Hematopoietic multipotent progenitor cell treated with erythropoietin and hydrocortisone succinate and interleukin-3 and kit ligand, for 17 days (in vitro differentiated cells): Measurements from ENCODE around the gene IFI44L.
A peak's percentile ranks its signal among the peaks of the same experiment; 100 is the strongest.

Experiments used
- DNase-seq: peaks from one replicate; pipeline ENCODE4 v3.0.0-alpha.2; 2015; ENCODE audit warnings: low spot score

Gene IFI44L

GRCh38 chr1:78641558-78641957 lies 21.3 kb downstream of the IFI44L start:
- DNase-seq = no peak

- DNase-seq = no peak
Measured at GRCh38 chr1:78645723-78646122, 25.5 kb downstream of the IFI44L start.

DNA sequence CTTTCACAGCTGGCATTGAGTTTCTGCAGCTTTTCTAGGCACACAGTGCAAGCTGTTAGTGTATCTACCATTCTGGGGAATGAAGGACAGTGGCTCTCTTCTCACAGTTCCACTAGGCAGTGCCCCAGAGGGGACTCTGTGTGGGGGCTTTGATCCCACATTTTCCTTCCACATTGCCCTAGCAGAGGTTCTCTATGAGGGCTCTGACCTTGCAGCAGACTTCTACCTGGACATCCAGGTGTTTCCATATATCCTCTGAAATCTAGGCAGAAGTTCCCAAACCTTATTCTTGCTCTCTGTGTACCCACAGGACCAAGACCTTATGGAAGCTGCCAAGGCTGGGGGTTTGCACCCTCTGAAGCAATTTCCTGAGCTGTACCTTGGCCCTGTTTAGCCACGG lies 27.0 kb downstream of the IFI44L start:
- DNase-seq = no peak

- no peak for DNase-seq
Measured at GRCh38 chr1:78649628-78650027, 29.4 kb downstream of the IFI44L start, which contains the start of gene IFI44. Gene IFI44 (plus strand): TSS chr1:78649831. CDS start chr1:78650196, 365 bp downstream.

- DNase-seq = no peak
Measured at GRCh38 chr1:78650114-78650660, 29.9 kb downstream of the IFI44L start.

DNA sequence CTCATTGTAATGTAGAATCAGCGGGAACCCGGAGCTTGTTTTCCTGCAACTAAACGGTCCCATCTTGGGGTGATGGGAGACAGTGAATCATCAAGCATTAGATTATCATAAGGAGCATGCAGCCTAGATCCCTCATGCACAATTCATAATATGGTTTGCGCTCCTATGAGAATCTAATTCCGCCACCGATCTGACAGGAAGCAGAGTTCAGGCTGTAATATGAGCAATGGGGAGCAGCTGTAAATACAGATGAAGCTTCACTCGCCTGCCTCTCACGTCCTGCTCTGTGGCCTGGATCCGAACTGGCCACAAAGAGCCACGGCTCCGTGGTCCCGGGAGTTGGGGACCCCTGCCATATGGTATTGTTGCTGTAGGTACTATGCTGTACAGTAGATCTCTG lies 31.0 kb downstream of the IFI44L start:
- DNase-seq = no peak

DNA sequence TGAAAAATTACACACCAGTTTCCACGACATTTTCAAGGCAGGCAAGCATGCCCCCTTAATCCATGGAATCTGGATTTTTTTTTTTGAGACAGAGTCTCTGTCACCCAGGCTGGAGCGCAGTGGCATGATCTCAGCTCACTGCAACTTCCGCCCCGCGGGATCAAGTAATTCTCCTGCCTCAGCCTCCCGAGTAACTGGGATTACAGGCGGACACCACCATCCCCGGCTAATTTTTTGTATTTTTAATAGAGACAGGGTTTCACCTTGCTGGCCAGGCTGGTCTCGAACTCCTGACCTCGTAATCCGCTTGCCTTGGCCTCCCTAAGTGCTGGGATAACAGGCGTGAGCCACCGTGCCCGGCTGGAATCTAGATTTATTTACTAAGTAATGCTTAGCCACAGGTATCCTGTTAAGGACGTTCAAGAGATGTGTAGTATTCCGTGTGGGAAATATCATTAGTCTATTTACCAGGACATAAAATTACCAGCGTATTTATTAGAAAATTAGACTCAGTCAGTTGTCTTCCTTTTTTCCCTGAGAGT lies 31.8 kb downstream of the IFI44L start:
- no peak for DNase-seq

DNA sequence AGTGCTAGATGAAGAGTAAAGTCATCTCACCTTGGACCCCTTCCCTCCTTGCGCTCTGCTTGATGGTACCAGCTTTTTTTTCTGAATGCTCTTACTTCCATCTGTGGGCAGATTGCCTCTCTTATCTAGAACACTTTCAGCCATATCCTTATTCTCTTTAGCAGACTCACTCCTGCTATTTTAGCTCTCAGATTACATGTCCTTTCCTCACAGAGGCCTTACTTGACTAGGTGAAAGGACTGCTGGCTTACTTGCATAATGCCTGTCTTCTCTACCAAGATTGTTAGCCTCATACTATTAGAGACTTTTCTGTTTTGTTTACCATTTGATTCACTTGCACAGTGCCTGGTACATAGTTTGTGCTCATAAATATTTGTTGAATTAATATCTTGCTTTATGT lies 38.7 kb downstream of the IFI44L start:
- DNase-seq = no peak

DNA sequence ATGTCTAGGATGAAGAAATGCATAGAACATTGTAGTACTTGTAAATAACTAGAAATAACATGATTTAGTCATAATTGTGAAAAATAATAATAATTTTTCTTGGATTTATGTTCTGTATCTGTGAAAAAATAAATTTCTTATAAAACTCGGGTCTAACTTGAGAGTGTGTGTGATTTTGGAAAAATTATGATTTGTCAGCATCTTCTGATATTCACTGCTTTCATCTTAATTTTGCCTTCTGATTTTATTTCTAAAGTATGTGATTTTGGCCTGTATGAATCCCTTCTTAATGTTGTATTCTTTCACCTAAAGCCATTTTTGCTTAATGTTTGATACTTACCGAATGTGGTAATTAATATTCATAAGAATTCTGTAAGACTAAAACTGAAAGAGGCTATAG lies 43.7 kb downstream of the IFI44L start:
- DNase-seq = no peak

DNA sequence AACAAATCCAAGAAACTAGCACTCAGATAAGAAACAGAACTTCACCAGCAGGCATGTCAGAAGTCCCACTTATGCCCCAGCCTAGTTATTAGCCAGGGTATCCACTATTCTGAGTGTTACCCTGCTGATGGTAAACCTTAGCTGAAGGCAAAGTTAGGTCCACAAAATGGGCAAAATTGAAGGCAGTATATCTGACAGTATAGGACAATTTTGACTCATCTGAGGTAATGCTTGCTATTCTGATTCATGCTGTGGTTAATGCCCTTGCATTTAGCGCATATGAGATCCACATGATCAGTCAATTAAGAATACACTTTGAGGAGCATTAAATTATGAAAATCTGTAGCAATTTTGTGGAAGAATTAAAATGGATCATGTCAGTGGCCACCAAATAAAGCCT lies 44.5 kb downstream of the IFI44L start:
- DNase-seq = no peak

DNA sequence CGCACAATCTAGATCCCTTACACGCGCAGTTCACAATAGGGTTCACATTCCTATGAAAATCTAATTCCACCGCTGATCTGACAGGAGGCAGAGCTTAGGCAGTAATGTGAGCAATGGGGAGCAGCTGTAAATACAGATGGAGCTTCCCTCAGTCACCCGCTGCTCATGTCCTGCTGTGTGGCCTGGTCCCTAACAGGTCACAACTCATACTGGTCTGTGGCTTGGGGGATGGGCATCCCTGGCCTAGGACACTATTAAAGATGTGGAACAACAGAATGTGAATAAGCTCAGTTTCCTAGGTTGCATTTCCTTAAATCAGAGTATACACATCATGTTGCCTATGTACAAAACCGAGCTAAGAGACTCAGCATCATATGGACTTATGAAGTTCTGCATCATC lies 45.6 kb downstream of the IFI44L start:
- DNase-seq = no peak

- DNase-seq = no peak
Measured at GRCh38 chr1:78667939-78668338, 47.7 kb downstream of the IFI44L start.

- no peak for DNase-seq
Measured at GRCh38 chr1:78668427-78668826, 48.2 kb downstream of the IFI44L start.

GRCh38 chr1:78672428-78672827 lies 52.2 kb downstream of the IFI44L start:
- DNase-seq = no peak

- no peak for DNase-seq
Measured at GRCh38 chr1:78673120-78673519, 52.9 kb downstream of the IFI44L start.

GRCh38 chr1:78676347-78676982 lies 56.2 kb downstream of the IFI44L start:
- peak; percentile 44 for DNase-seq

DNA sequence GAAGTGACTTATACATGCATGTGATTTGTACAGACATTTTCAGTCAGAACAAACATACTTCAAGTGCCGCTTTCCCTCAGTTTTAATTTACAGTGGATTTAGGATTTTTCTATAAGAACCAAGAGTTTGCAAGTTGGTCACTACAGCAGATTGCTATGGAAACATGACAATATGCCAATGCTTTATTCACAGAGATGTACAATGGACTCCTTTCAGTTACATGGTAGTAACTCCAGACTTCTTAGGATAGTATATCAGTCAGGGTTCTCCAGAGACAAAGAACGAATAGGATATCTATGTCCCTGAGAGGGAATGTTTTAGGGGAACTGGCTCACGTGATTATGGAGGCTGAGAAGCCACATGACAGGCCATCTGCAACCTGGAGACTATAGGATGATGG lies 56.7 kb downstream of the IFI44L start:
- DNase-seq = no peak

GRCh38 chr1:78677788-78678187 lies 57.5 kb downstream of the IFI44L start:
- no peak for DNase-seq

DNA sequence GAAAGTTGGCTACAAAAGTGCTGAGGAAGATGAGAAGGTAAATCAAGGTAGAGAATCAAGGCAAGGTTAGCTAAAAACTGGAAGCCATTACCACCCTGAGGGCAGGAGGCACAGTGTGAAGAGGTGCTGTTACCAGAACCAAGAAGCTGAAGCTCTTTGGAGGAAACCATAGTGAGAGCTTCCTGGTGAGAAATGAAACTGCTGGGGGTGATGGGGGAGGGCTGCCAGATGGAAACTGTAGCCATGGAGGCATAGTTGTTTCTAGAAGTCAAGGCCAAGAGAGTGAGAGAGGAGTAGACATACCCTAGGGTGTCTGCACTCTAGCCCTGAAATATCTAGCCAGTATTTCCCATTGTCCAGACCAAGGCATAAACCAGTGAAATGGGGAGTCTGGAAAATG lies 58.1 kb downstream of the IFI44L start:
- DNase-seq = no peak

DNA sequence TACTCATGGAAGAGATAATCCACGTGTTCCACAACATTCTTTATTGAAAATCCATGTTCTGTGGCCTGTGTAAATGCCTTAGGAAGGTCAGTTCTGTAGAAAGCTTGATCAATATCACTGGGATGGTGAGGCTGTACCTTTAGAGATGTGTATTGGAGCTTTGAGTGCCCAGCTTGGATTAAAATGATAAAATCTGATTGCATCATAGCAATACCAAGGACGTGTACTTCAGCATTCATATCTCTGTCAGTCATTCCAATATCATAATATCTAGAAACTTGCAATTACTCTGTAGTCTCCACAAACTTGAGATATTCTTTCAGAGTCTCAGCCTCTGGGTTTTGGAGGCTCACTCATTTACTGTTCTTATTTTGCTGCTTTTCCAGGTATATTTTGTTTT lies 61.0 kb downstream of the IFI44L start:
- DNase-seq = no peak

DNA sequence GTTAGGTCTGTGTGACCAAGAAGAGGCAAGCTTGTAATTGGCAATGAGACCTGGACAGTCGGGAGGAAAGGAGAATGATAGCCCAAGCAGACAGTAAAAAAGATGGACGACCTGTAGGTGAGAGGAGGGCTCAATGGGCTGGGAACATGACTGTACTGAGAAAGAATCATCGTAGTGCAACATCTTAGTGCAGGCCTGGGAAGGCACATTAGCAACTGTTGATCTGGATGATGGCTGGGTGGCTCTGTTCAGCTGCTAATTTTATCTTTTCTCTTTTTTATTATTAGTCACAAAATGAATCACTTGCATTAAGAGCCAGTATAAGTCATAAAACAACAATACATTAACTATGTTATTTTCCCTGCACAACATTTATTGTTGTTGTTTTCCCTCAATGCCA lies 62.2 kb downstream of the IFI44L start:
- no peak for DNase-seq

- no peak for DNase-seq
Measured at GRCh38 chr1:78683079-78683478, 62.8 kb downstream of the IFI44L start.

DNA sequence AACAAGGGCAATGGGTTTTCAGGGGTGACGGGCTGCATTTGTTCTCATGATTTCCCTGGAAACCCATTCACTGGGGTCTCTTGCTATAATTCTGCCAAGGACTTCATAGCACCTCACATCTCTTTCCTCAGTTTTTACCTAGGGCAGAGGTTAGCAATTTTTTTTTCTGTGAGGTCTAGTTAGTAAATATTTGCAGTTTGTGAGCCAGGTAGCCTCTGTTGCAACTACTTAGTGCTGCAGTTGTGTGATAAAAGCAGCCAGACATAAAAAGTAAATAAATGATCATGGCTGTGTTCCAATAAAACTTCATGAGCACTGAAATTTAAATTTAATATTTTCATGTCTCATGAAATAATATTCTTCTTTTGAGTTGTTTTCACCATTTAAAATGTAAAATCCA lies 67.1 kb downstream of the IFI44L start:
- no peak for DNase-seq

GRCh38 chr1:78687914-78688313 lies 67.7 kb downstream of the IFI44L start:
- DNase-seq = no peak
